Astrocyte of the spinal cord (primary cell): ENCODE results near the gene KCNF1.
"Not testable (repeated sequence)": the region's sequence is repeated elsewhere in the genome, so short reads cannot be mapped to it uniquely, and the experiment has no call there.

Experiments
- DNase-seq: peaks from one replicate; pipeline ENCODE4 v3.0.0; 2011; ENCODE audit warnings: low read depth, low spot score
- H3K4me3 ChIP-seq: 2 replicates; pipeline ENCODE4 v1.5.1; 2011; ENCODE audit warnings: low read depth, mild to moderate bottlenecking, low read length, moderate library complexity
- in situ Hi-C: cut with HindIII; loops from 2 replicates; pipeline ENCODE4 v1.10.0; 2017; ENCODE audit warnings: low sequenced_read_pairs
- TF ChIP-seq, protein P1 (sequence below): IDR thresholded peaks from 2 replicates; pipeline ENCODE4 v1.5.1; 2012; ENCODE audit warnings: low read depth, mild to moderate bottlenecking, low read length, inconsistent platforms

KCNF1 gene

DNA sequence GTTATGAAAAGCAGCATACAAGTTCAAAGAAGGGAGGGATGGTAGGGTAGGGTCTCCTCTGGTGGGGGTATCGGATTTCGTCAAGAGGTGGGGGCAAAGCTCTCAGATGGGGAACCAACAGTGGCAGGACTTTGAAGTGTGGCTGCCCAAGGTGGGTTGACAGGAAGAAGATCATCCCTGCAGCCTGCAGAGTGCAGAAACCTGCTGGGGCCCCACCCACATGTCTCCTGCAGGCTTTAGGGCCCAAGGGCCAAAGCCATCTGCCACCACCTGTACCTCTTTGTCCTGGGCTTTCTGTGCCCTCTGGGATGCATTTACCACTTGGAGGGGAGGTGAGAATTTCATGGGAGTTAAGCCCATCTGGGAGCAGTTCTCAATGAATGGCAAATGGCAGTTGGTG is 42.7 kb downstream of the KCNF1 start:
- in situ Hi-C loops, result no loop called here
- TF ChIP-seq, protein P1, sequence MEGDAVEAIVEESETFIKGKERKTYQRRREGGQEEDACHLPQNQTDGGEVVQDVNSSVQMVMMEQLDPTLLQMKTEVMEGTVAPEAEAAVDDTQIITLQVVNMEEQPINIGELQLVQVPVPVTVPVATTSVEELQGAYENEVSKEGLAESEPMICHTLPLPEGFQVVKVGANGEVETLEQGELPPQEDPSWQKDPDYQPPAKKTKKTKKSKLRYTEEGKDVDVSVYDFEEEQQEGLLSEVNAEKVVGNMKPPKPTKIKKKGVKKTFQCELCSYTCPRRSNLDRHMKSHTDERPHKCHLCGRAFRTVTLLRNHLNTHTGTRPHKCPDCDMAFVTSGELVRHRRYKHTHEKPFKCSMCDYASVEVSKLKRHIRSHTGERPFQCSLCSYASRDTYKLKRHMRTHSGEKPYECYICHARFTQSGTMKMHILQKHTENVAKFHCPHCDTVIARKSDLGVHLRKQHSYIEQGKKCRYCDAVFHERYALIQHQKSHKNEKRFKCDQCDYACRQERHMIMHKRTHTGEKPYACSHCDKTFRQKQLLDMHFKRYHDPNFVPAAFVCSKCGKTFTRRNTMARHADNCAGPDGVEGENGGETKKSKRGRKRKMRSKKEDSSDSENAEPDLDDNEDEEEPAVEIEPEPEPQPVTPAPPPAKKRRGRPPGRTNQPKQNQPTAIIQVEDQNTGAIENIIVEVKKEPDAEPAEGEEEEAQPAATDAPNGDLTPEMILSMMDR, result no peak
- H3K4me3 ChIP-seq, result no peak overlapping the region
- DNase-seq, result no peak

GRCh38 chr2:10954856-10955818 is 43.4 kb downstream of the KCNF1 start:
- H3K4me3 ChIP-seq, result no peak overlapping the region
- TF ChIP-seq, protein P1, result no peak
- in situ Hi-C loops, result no loop called here
- no peak for DNase-seq

DNA sequence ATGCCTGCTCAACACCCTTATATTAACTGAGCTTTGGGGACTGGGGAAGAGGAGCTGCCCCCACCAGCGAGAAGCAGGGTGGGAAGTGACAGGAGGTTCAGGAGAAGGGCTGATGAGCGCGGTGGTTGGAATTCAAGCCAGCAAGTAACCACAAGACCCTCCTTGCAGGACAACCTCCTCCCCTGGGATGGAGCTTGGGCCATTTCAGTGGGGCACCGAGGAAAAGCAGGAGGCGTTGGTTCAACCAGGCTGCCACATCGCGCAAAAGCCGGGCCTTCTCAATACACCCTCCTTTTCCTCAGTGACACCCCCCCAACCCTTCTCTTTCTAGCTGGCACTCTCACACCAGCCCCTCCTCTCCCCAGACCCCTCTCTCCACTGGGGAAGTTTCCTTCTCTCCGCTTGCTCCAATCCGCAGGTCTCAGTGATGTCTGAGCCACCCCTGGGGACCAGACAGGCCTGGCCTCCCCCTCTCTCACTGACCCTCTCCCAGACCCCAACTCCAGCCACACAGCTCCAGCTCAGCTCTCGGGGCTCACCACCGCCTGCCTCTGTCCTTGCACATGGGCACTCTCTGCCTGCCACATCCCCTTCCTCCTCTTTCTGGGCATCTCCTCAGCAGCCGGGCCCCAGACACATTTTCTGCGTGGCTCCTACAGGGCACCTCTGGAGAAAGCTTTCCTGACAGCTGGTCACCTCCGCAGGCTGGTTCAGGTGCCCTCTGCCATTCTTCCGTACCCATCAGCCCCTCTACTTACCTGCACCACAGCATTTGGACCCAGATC is 44.5 kb downstream of the KCNF1 start:
- DNase-seq, result no peak
- in situ Hi-C loops, result no loop called here
- H3K4me3 ChIP-seq, result no peak overlapping the region
- TF ChIP-seq, protein P1, result no peak

- TF ChIP-seq, protein P1, result no peak
- in situ Hi-C loops, result no loop called here
- no peak for DNase-seq
- H3K4me3 ChIP-seq, result no peak overlapping the region
These were observed 45.7 kb downstream of the KCNF1 start for GRCh38 chr2:10957391-10957790.

- DNase-seq, in situ Hi-C loops, H3K4me3 ChIP-seq: not testable (repeated sequence)
These were observed 46.7 kb downstream of the KCNF1 start for GRCh38 chr2:10958452-10958851.

GRCh38 chr2:10960606-10961489 is 49.1 kb downstream of the KCNF1 start:
- in situ Hi-C loops, result no loop called here
- TF ChIP-seq, protein P1, result no peak
- no peak for DNase-seq
- H3K4me3 ChIP-seq, result no peak overlapping the region
